SW480 (cell line): ENCODE data around the gene STRBP.
"Not testable (repeated sequence)": the region's sequence is repeated elsewhere in the genome, so short reads cannot be mapped to it uniquely, and the experiment has no call there.

Experiments
- DNase-seq: peaks from one replicate; pipeline ENCODE4 v3.0.0-alpha.2; 2016; ENCODE audit warnings: low spot score

STRBP gene

GRCh38 chr9:123191260-123191659 lies 77.1 kb downstream of the STRBP start:
- DNase-seq: no peak

- no peak for DNase-seq
Observed at GRCh38 chr9:123187131-123187530, 81.3 kb downstream of the STRBP start.

- not testable (repeated sequence) for DNase-seq
Observed at GRCh38 chr9:123186029-123186428, 82.4 kb downstream of the STRBP start.

- DNase-seq: no peak
Observed at GRCh38 chr9:123176949-123177348, 91.4 kb downstream of the STRBP start.

GRCh38 chr9:123175854-123176629 lies 92.3 kb downstream of the STRBP start:
- no peak for DNase-seq

- no peak for DNase-seq
Observed at GRCh38 chr9:123174887-123175518, 93.4 kb downstream of the STRBP start.

- DNase-seq: no peak
Observed at GRCh38 chr9:123174079-123174478, 94.3 kb downstream of the STRBP start.

GRCh38 chr9:123169926-123170325 lies 98.5 kb downstream of the STRBP start:
- DNase-seq: no peak

- DNase-seq: no peak
Observed at GRCh38 chr9:123168586-123168985, 99.8 kb downstream of the STRBP start.

- no peak for DNase-seq
Observed at GRCh38 chr9:123167474-123167873, 100.9 kb downstream of the STRBP start.

- DNase-seq: no peak
Observed at GRCh38 chr9:123165813-123166212, 102.6 kb downstream of the STRBP start.

GRCh38 chr9:123164285-123164684 lies 104.1 kb downstream of the STRBP start:
- no peak for DNase-seq

GRCh38 chr9:123162791-123163345 lies 105.5 kb downstream of the STRBP start:
- DNase-seq: no peak

GRCh38 chr9:123162360-123162759 lies 106.0 kb downstream of the STRBP start:
- DNase-seq: no peak

- no peak for DNase-seq
Observed at GRCh38 chr9:123157221-123157620, 111.2 kb downstream of the STRBP start.

GRCh38 chr9:123150708-123151503 lies 117.5 kb downstream of the STRBP start:
- DNase-seq: no peak

- DNase-seq: no peak
Observed at GRCh38 chr9:123149067-123149466, 119.3 kb downstream of the STRBP start.

- DNase-seq: no peak
Observed at GRCh38 chr9:123138163-123138562, 130.2 kb downstream of the STRBP start.

GRCh38 chr9:123135430-123135829 lies 133.0 kb downstream of the STRBP start:
- no peak for DNase-seq

GRCh38 chr9:123132696-123133095 lies 135.7 kb downstream of the STRBP start:
- no peak for DNase-seq

- DNase-seq: no peak
Observed at GRCh38 chr9:123131993-123132392, 136.4 kb downstream of the STRBP start.

- no peak for DNase-seq
Observed at GRCh38 chr9:123131258-123131657, 137.1 kb downstream of the STRBP start.

- DNase-seq: no peak
Observed at GRCh38 chr9:123129423-123129822, 139.0 kb downstream of the STRBP start.
